GM18519 (cell line): Measurements from ENCODE around the gene MOB1B.
"Not testable (repeated sequence)": the region's sequence is repeated elsewhere in the genome, so short reads cannot be mapped to it uniquely, and the experiment has no call there.

Experiments used
- ATAC-seq: cut with Tn5 transposase; IDR thresholded peaks from one replicate; pipeline ENCODE4 v1.9.1; 2021; ENCODE audit warnings: mild to moderate bottlenecking, moderate library complexity; ENCODE audit not compliant: unreplicated experiment, low FRiP score

The MOB1B gene

GRCh38 chr4:71004281-71004851, 102.2 kb downstream of the MOB1B start:
- ATAC-seq: no peak

GRCh38 chr4:71005025-71005424, 102.9 kb downstream of the MOB1B start:
- ATAC-seq: not testable (repeated sequence)

GRCh38 chr4:71006203-71006907, 104.2 kb downstream of the MOB1B start:
- ATAC-seq: peak; percentile 83

GRCh38 chr4:71008196-71008595, 106.0 kb downstream of the MOB1B start:
- ATAC-seq: no peak

GRCh38 chr4:71009086-71009485, 106.9 kb downstream of the MOB1B start:
- ATAC-seq: no peak

- peak; percentile 57 for ATAC-seq
Observed at GRCh38 chr4:71009890-71010588, 107.9 kb downstream of the MOB1B start.

- no peak for ATAC-seq
Observed at GRCh38 chr4:71011451-71011850, 109.3 kb downstream of the MOB1B start.

- not testable (repeated sequence) for ATAC-seq
Observed at GRCh38 chr4:71017391-71017790, 115.2 kb downstream of the MOB1B start.

- no peak for ATAC-seq
Observed at GRCh38 chr4:71020611-71021010, 118.4 kb downstream of the MOB1B start.

GRCh38 chr4:71025654-71026053, 123.5 kb downstream of the MOB1B start:
- ATAC-seq: no peak

- no peak for ATAC-seq
Observed at GRCh38 chr4:71026086-71026485, 123.9 kb downstream of the MOB1B start.

GRCh38 chr4:71027611-71028010, 125.4 kb downstream of the MOB1B start:
- ATAC-seq: no peak

GRCh38 chr4:71029504-71029903, 127.3 kb downstream of the MOB1B start:
- ATAC-seq: no peak

GRCh38 chr4:71032106-71032505, 129.9 kb downstream of the MOB1B start:
- not testable (repeated sequence) for ATAC-seq
